OCI-LY1 (cell line): ENCODE results near the gene FNIP2.

Experiments used
- EZH2 ChIP-seq: fragments of 200-600 bp; sonication (generic), shearing (Covaris generic); IDR thresholded peaks from 2 replicates; pipeline ENCODE4 v1.8.0; 2017; ENCODE audit warnings: borderline replicate concordance, mixed run types, mild to moderate bottlenecking, antibody characterized with exemption, low read length, moderate library complexity, mixed read lengths
- TF ChIP-seq, protein P1 (sequence below): fragments of 200-600 bp; sonication (generic), shearing (Covaris generic); IDR thresholded peaks from 2 replicates; pipeline ENCODE4 v1.5.1; 2017; ENCODE audit warnings: mild to moderate bottlenecking, antibody characterized with exemption, low read length, moderate library complexity, mixed read lengths

DNA sequence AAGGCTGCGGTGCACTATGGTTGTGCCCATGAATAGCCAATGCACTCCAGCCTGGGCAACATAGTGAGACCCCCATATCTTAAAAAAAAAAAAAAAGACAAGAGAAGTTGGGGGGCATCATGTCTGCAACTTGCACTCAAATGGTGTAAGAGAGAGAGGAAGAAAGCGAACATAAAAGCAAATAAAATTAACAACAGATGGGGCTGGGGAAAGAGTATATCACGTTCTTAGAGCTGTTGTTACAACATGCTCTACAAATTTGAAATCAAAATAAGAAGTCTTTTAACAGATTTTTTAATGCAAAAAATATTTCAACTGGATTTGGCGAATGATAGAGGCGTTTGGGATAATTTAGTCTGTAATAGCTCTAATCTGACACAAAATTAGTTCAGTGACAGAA is 144.9 kb downstream of the FNIP2 start:
- TF ChIP-seq, protein P1, sequence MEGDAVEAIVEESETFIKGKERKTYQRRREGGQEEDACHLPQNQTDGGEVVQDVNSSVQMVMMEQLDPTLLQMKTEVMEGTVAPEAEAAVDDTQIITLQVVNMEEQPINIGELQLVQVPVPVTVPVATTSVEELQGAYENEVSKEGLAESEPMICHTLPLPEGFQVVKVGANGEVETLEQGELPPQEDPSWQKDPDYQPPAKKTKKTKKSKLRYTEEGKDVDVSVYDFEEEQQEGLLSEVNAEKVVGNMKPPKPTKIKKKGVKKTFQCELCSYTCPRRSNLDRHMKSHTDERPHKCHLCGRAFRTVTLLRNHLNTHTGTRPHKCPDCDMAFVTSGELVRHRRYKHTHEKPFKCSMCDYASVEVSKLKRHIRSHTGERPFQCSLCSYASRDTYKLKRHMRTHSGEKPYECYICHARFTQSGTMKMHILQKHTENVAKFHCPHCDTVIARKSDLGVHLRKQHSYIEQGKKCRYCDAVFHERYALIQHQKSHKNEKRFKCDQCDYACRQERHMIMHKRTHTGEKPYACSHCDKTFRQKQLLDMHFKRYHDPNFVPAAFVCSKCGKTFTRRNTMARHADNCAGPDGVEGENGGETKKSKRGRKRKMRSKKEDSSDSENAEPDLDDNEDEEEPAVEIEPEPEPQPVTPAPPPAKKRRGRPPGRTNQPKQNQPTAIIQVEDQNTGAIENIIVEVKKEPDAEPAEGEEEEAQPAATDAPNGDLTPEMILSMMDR: no peak
- TF ChIP-seq EZH2: no peak
